ENCODE data around the gene RUFY1.
"Not testable (repeated sequence)": the region's sequence is repeated elsewhere in the genome, so short reads cannot be mapped to it uniquely, and the experiment has no call there.

The RUFY1 gene

GRCh38 chr5:179534431-179534830 lies 15.9 kb upstream of the RUFY1 start:
- in situ Hi-C loops (cut with MboI; ENCODE audit: low sequenced_read_pairs) = no loop called here

- in situ Hi-C loops (cut with MboI; ENCODE audit: low sequenced_read_pairs) = no loop called here
Observed at GRCh38 chr5:179536676-179537075, 13.7 kb upstream of the RUFY1 start.

GRCh38 chr5:179542170-179542569 lies 8.2 kb upstream of the RUFY1 start:
- in situ Hi-C loops (cut with MboI; ENCODE audit: low sequenced_read_pairs) = no loop called here

GRCh38 chr5:179543275-179543674 lies 7.1 kb upstream of the RUFY1 start:
- in situ Hi-C loops (cut with MboI; ENCODE audit: low sequenced_read_pairs) = not testable (repeated sequence)

GRCh38 chr5:179553006-179553405 lies 2.7 kb downstream of the RUFY1 start:
- in situ Hi-C loops (cut with MboI; ENCODE audit: low sequenced_read_pairs) = no loop called here

- in situ Hi-C loops (cut with MboI; ENCODE audit: low sequenced_read_pairs) = no loop called here
Observed at GRCh38 chr5:179553875-179554274, 3.5 kb downstream of the RUFY1 start.

GRCh38 chr5:179554981-179555380 lies 4.6 kb downstream of the RUFY1 start:
- in situ Hi-C loops (cut with MboI; ENCODE audit: low sequenced_read_pairs) = no loop called here

GRCh38 chr5:179558261-179558799 lies 8.0 kb downstream of the RUFY1 start:
- in situ Hi-C loops (cut with MboI; ENCODE audit: low sequenced_read_pairs) = not testable (repeated sequence)

- in situ Hi-C loops (cut with MboI; ENCODE audit: low sequenced_read_pairs) = no loop called here
Observed at GRCh38 chr5:179558932-179559283, 8.6 kb downstream of the RUFY1 start.

- in situ Hi-C loops (cut with MboI; ENCODE audit: low sequenced_read_pairs) = no loop called here
Observed at GRCh38 chr5:179559284-179560252, 9.2 kb downstream of the RUFY1 start.

- in situ Hi-C loops (cut with MboI; ENCODE audit: low sequenced_read_pairs) = no loop called here
Observed at GRCh38 chr5:179564526-179564925, 14.2 kb downstream of the RUFY1 start.

- in situ Hi-C loops (cut with MboI; ENCODE audit: low sequenced_read_pairs) = no loop called here
Observed at GRCh38 chr5:179568721-179569120, 18.4 kb downstream of the RUFY1 start.

- in situ Hi-C loops (cut with MboI; ENCODE audit: low sequenced_read_pairs) = no loop called here
Observed at GRCh38 chr5:179572386-179572785, 22.0 kb downstream of the RUFY1 start.

GRCh38 chr5:179577286-179577960 lies 27.1 kb downstream of the RUFY1 start:
- in situ Hi-C loops (cut with MboI; ENCODE audit: low sequenced_read_pairs) = no loop called here

- in situ Hi-C loops (cut with MboI; ENCODE audit: low sequenced_read_pairs) = no loop called here
Observed at GRCh38 chr5:179585941-179586401, 35.6 kb downstream of the RUFY1 start.

- in situ Hi-C loops (cut with MboI; ENCODE audit: low sequenced_read_pairs) = no loop called here
Observed at GRCh38 chr5:179588166-179588565, 37.8 kb downstream of the RUFY1 start.

GRCh38 chr5:179595916-179596315 lies 45.6 kb downstream of the RUFY1 start:
- in situ Hi-C loops (cut with MboI; ENCODE audit: low sequenced_read_pairs) = no loop called here

- in situ Hi-C loops (cut with MboI; ENCODE audit: low sequenced_read_pairs) = no loop called here
Observed at GRCh38 chr5:179596421-179596820, 46.1 kb downstream of the RUFY1 start.

GRCh38 chr5:179599100-179599499 lies 48.7 kb downstream of the RUFY1 start:
- in situ Hi-C loops (cut with MboI; ENCODE audit: low sequenced_read_pairs) = no loop called here

GRCh38 chr5:179599566-179599965 lies 49.2 kb downstream of the RUFY1 start:
- in situ Hi-C loops (cut with MboI; ENCODE audit: low sequenced_read_pairs) = no loop called here

GRCh38 chr5:179599973-179600372 lies 49.6 kb downstream of the RUFY1 start:
- in situ Hi-C loops (cut with MboI; ENCODE audit: low sequenced_read_pairs) = no loop called here

Measured in HL-60/S4 treated with phorbol 12-myristate 13-acetate at 8.2 ng/mL for 4 days and 3 days (cell line).